GM13976 (cell line): ENCODE results near the gene R3HDML.

Source experiments
- DNase-seq: peaks from one replicate; pipeline ENCODE4 v3.0.0; 2012; ENCODE audit warnings: low spot score
- in situ Hi-C: fragments of 300-500 bp; cut with MboI; formaldehyde crosslinking; loops from one replicate; pipeline ENCODE4 v1.12.0; 2022; ENCODE audit warnings: low sequenced_read_pairs, mixed read lengths, inconsistent platforms; ENCODE audit not compliant: unreplicated experiment
- TF ChIP-seq, protein P1 (sequence below): IDR thresholded peaks from 2 replicates; pipeline ENCODE4 v1.5.1; 2012; ENCODE audit warnings: borderline replicate concordance, mild to moderate bottlenecking; ENCODE audit not compliant: insufficient read depth; ENCODE audit errors: extremely low read depth, missing control alignments, control extremely low read depth

Gene R3HDML

DNA sequence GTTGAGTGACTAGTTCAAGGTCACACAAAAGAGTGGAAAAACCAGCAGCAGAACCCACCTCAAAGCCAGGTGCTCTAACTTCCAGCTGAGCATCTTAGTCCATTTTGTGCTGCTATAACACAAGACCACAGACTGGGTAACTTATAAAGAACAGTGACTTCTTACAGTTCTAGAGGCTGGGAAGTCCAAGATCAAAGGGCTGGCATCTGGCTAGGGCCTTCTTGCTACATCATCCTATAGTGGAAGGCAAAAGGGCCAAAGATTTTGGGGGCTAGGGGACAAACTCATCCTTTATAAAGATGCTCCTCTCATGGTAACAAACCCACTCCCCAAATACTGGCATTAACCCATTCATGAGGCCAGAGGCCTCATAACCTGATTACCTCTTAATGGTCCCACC, 35.6 kb upstream of the R3HDML start:
- DNase-seq: no peak
- in situ Hi-C loops: no loop called here
- TF ChIP-seq, protein P1, sequence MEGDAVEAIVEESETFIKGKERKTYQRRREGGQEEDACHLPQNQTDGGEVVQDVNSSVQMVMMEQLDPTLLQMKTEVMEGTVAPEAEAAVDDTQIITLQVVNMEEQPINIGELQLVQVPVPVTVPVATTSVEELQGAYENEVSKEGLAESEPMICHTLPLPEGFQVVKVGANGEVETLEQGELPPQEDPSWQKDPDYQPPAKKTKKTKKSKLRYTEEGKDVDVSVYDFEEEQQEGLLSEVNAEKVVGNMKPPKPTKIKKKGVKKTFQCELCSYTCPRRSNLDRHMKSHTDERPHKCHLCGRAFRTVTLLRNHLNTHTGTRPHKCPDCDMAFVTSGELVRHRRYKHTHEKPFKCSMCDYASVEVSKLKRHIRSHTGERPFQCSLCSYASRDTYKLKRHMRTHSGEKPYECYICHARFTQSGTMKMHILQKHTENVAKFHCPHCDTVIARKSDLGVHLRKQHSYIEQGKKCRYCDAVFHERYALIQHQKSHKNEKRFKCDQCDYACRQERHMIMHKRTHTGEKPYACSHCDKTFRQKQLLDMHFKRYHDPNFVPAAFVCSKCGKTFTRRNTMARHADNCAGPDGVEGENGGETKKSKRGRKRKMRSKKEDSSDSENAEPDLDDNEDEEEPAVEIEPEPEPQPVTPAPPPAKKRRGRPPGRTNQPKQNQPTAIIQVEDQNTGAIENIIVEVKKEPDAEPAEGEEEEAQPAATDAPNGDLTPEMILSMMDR: no peak

DNA sequence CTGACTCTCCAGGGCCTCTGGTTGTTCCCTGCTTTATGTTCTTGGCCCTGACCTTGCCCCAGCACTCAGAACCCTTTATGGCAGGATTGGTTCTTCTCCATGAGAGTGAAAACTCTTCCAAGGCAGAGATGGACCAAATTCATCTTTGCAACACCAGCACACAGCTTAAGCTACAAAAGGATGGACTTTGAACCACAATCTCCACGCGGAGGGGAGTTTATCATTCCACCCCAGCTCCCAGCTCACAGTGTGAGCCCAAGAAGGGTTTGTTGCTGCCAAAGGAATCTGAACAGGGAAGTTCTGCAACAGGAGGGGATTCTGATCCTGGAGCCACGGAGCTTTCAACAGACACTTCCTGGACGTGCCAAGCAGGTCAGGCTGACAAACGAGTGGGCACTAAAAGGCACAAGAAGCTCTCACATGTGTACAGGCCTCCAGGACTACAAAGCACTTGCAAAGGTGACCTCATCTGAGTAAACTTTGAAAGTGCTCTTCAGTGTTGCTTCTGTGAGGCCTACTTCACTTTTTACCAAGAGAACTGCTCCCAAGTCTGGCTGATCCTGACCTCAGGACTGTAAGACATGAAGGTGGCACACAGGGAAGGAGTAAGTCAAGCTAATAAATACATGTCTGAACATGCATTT, 34.7 kb upstream of the R3HDML start:
- in situ Hi-C loops: no loop called here
- DNase-seq: no peak
- TF ChIP-seq, protein P1: no peak

DNA sequence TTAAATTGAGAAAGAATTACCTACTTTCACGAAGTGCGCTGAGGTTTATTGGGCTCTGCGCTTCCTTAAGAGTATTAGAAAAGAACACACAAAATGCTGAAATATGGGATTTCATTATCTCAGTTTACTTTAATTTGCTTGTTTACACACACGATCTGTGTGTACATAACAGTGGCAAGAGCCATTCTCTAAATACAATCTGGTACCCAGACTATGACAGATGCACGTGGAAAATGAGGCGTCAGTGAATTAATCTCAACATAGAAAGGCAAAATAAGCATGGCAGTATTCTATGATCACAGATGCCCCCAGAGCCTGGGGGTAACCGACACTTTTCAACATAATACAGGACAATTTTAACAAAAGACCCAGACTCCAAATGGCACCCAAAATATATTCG, 34.1 kb upstream of the R3HDML start:
- DNase-seq: no peak
- in situ Hi-C loops: no loop called here
- TF ChIP-seq, protein P1: no peak

DNA sequence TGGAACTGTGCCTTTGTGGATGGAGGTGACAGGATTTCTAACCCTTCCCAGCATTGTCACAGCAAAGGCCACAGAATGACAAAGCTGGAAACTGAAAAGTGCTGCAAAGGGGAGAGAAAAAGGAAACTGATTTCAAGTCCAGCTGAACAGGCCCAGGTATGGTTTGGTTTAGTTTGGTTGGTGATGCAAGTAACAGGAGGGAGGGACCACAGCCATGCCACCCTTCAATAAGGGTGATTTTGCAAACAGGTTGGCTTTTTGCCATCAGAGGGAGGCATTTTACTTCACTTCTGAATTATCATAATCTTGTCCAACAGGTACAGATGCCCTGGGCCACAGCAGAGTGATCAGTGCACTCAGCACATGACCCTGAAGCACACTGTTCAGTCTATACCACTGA, 32.5 kb upstream of the R3HDML start:
- TF ChIP-seq, protein P1: no peak
- in situ Hi-C loops: no loop called here
- no peak for DNase-seq

DNA sequence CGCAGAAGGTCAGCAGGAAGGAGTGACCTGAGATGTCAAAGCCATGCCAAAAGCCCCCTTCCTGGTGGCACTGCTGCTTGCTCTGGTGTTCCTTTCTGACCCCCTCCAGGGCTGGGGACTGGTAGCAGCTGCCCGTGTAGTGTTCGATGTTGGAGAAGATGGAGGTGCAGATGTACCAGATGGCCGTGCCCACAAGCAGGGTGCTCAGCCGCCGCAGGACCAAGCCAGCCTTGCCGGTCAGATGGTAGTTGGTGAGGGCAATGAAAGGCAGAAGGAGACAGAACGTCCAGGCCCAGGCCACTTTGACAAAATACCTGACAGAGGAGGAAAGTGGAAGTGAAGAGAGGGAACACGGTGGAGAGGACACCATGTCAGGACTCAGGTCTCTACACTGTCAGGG, 29.9 kb upstream of the R3HDML start:
- no peak for DNase-seq
- in situ Hi-C loops: no loop called here
- TF ChIP-seq, protein P1: no peak

DNA sequence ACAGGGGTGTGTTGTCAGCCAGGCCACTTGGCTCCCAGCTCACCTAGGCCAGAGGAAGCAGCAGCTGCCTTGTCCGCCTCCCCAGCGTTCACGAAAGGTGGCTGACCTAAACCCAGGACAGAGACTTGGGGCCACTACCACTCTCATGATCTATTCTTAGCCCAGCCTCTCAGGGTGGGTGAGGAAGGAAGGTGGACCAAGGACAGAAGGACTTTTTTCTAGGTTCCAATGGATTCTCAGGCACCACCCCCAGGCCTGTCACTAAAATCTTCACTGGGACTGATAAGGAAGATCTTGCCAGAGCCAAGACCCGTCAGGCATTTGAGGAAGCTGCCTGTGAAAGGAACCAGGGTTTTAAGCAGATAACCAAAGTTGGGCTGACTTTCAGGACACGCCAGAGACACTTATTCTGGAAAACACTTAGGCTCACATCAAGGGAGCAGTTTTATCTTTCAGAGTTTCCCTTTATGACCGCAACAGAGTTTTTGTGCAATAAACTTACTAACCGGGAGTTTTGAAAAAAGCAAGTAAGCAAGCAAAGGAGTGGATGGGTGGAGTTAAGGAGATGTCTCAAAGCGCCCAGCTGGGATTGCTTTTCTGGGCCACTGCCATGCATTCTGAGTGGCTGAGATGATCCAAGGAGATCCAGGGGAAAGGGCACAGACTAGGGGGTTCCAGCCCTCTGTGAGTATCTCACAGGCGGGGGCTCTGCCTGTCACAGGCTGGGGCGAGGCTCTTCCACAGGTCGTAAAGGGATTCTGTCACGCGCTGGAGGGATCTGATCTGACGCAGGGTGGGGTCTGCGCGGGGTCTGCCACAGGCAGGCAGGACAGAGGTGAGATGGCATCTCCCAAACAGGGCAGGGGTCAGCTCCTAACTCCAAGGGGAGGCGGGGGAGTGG, 26.8 kb upstream of the R3HDML start:
- TF ChIP-seq, protein P1: no peak
- in situ Hi-C loops: loop anchor here (5.0 kb wide), 1 partner anchor 93 kb away; no protein-coding TSS in a partner anchor
- DNase-seq: no peak
